Fibroblast of upper back skin (primary cell): ENCODE measurements around the gene CRYBG2.
"Not testable (repeated sequence)": the region's sequence is repeated elsewhere in the genome, so short reads cannot be mapped to it uniquely, and the experiment has no call there.

Source experiments
- DNase-seq: peaks from one replicate; pipeline ENCODE4 v3.0.0-alpha.2; 2013

CRYBG2 gene, protein sequence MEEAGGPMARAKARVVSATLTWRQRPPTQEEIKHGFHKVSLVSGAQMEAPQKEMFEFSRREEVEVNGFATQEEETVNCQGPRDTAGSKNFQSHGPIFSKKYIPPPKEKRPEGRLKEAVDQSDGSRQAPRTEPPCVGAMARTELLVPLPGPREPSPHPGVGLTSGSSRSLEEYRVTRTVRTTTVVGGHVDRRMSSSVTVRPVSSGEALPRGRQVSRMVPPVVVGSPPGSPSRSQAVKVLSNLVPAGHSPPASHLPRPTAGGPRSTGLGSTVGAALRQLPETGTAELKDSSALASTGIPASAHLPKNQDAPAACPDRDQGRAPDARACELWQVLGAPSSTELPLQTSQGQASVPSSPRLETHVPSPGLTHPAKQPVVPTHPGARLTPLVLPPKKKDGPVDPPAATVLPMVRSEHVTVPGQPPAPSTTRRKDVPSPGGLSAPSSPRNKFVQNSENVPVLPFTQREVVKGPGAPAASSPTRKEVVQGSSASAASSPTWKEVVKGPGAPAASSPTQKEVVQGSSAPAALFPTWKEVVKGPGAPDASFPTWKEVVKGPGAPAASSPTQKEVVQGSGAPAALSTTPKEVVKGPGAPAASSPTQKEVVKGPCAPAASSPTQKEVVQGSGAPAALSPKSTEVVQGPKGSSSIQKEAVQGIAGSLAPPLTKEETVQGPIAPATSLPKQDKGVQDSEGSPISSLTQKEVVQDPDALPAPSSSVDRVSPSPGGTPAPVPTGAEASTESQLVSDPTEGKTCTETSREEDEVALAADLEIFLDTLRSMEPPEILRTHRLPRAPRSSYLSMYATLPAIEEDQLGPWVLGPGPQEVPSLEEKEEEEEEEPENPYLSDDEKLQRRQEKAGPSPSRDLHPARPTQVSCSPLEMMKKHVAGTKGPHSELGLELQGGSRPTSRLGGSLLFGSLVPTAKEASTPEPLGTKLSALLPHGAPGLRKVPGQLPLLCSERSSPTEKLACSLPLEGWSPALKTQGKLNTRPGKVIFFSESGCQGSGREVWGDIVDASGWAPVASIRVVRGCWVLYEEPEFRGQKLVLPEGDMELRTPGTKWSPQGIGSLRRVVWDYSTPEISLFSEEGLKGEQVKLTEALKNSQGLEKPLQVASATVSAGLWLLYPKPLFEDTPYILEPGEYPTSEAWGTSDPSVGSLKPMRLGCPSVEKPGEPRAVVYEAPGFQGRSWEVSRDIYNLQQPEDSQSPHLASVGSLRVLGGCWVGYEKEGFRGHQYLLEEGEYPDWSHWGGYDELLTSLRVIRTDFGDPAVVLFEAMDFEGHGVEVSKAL (N-terminal part only)

GRCh38 chr1:26353976-26354820, at the start of gene CRYBG2:
Gene CRYBG2 (minus strand): TSS chr1:26354130. CDS start chr1:26346657, 7,473 bp downstream.
- DNase-seq, result no peak

DNA sequence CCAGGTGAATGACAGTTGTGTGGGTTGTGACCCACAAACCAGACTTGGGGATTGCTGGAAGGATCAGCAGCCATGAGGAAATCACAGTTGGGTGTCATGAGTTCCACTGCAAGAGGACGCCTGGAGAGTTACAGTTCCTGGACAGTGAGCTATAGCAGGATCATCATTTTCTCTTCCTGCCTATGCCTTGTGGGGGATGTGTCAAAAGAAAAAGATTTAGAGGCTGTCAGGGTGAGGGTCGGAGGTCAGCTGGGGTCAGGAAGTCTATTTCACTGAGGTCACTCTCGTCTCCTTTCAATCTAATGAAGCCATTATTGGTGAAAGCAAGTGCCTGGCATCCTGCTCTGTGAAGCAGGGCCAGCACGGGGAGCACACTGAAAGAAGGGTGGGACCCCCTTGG, 49.7 kb upstream of the CRYBG2 start:
- no peak for DNase-seq

GRCh38 chr1:26401891-26402290, 48.0 kb upstream of the CRYBG2 start:
- no peak for DNase-seq

- no peak for DNase-seq
Measured at GRCh38 chr1:26399034-26399433, 45.1 kb upstream of the CRYBG2 start.

DNA sequence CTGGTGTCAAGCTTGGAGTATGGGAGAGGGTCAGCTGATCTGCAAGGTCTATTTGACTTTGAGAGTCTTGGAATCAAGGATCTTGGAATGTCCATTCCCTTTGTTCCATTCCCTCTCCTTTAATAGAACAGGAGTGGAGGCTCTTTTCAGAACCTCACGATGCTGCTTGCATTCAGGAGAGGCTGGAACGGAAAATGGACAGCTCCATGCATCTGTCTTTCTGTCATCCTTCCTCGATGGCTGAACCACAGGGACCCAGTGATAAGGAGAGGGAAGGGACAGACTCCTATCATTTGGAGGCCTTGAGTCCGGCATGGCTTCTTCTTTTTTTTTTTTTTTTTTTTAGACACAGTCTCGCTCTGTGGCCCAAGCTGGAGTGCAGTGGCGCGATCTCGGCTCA, 41.8 kb upstream of the CRYBG2 start:
- no peak for DNase-seq

DNA sequence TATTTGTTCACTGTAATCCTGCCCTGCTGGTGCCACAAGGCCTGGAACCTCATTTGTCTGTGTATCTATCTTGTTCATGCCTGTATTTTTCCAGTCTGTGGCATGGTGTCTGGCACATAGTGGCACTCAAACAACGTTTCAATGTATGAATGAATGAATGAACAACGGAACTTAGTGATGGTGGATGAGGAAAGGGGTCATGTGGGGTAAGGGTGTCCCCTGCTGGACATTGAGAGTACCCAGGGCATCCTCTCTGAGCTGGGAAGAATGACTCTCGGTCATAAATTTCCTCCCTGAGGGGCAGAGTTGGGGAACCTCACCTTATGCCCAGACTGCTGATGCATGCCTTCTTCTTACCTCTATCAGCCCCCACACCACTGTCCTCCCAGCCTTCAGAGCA, 37.5 kb upstream of the CRYBG2 start:
- DNase-seq, result peak; percentile 61

DNA sequence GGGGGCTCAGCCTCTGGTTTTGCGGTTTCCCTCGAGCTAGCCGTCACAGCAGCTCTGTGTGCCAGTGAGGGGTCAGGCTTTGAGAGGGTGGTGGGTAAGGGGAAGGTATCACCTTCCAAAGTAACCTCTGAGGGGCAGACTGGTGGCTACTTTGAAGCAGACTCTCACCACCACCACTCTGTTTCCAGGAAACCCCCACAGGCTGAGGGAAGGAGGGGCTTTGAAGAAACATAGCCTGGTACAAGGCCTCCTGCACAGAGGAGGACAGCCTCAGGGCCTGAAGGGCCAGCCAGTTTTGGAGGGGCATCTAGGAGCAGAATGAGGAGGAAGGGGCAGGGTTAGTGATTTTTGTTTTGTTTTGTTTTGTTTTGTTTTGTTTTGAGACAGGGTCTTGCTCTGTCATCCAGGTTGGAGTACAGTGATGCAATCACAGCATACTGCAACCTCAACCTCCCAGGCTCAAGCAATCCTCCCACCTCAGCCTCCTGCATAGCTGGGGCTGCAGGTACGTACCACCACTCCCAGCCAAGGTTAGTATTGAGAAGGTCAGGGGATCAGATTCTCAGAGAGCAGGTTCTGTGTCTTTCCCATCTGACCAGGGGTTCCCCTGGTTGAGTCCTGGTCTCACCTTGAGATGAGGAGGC, 35.8 kb upstream of the CRYBG2 start:
- no peak for DNase-seq

GRCh38 chr1:26388791-26389445, 35.0 kb upstream of the CRYBG2 start:
- DNase-seq, result peak; percentile 17

GRCh38 chr1:26387447-26387846, 33.5 kb upstream of the CRYBG2 start:
- peak; percentile 18 for DNase-seq

DNA sequence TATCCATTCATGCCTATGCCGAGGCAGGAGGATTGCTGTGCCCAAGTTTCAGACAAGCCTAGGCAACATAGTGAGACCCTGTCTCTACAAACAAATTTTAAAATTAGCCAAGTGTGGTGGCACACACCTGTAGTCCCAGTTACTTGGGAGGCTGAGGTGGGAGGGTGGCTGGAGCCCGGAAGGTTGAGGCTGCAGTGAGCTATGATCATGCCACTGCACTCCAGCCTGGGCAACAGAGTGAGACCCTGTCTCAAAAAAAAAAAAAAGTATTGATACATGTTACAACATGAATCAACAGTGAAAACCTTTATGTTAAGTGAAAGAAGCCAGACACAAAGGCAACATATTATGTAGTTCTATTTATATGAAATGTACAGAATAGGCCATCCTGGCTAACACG, 31.1 kb upstream of the CRYBG2 start:
- DNase-seq, result not testable (repeated sequence)

GRCh38 chr1:26384076-26384475, 30.1 kb upstream of the CRYBG2 start:
- DNase-seq, result no peak

DNA sequence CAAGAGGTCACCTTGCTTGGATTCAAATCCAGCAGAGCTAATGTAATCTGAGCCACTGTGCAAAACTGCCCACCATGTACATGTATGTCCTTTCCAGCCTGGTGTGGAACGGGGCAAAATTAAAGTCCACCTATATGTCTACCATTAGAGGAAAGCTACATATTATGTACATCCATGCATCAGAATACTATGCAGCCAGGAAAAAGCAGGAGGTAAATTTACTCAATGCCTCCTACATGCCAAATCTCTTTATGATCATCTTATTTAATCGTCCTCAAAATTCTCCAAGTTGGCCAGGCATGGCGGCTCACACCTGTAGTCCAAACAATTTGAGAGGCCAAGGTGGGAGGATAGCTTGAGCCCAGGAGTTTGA, 24.9 kb upstream of the CRYBG2 start:
- DNase-seq, result no peak

GRCh38 chr1:26378088-26378878, 24.4 kb upstream of the CRYBG2 start:
- DNase-seq, result peak; percentile 99

DNA sequence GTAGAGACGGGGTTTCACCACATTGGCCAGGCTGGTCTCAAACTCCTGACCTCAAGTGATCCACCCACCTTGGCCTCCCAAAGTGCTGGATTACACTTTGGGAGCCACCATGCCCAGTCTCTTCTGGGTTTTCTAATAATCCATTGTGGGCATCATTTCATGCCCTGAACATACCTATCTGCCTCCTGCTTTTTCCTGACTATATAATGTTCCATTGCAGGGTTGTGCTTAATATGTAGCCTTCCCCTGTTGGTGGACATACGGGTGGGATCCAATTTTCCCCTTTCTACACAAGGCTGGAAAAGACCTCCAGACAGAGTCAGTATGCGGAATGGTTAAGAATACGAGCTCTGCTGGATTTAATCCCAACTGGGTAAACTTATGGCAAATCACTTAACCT, 22.1 kb upstream of the CRYBG2 start:
- DNase-seq, result no peak

GRCh38 chr1:26375081-26375480, 21.2 kb upstream of the CRYBG2 start:
- peak; percentile 21 for DNase-seq

GRCh38 chr1:26374361-26374760, 20.4 kb upstream of the CRYBG2 start:
- peak; percentile 18 for DNase-seq

- peak; percentile 12 for DNase-seq
Measured at GRCh38 chr1:26373789-26374188, 19.9 kb upstream of the CRYBG2 start.

DNA sequence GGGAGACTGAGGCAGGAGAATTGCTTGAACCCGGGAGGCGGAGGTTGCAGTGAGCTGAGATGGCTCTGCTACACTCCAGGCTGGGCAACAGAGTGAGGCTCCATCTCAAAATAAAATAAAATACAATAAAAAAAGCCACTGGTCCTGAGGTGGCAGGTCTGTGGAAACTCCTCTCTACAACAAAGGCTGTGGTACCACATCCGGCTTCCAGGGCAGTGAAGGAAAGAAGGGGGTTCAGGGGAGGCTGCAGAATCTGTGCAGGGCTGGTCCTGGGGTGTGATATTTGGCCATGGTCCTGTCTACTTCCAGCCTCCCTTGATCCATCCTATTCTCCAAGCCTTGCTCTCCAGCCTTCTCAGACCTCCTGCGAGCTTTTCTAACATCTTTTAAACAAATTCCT, 19.4 kb upstream of the CRYBG2 start:
- no peak for DNase-seq

GRCh38 chr1:26372611-26373010, 18.7 kb upstream of the CRYBG2 start, which contains the start of gene ZNF683:
Gene ZNF683 (minus strand): TSS chr1:26372750. CDS start chr1:26368571, 4,179 bp downstream.
- DNase-seq, result not testable (repeated sequence)

DNA sequence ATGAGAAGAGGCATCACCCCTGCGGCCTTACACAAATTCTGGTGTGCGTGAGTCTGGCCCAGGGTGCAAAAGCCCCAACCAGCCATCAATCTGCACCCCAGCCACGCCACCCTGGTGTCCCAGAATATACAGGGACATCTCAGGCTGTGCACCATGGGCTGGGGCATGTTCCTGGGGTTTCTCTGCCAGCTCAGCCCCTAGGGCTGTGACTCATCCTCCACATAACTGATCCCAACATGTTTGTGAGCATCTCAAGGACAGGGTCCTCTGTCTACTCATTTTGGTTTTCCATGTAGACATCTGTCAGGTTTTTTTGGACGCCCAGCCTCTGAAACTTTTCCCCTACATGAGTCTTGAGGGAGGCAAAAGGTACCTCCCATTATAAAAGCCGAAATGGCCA, 18.1 kb upstream of the CRYBG2 start:
- DNase-seq, result no peak
